ENCODE measurements around the gene NFKB1.

DNA sequence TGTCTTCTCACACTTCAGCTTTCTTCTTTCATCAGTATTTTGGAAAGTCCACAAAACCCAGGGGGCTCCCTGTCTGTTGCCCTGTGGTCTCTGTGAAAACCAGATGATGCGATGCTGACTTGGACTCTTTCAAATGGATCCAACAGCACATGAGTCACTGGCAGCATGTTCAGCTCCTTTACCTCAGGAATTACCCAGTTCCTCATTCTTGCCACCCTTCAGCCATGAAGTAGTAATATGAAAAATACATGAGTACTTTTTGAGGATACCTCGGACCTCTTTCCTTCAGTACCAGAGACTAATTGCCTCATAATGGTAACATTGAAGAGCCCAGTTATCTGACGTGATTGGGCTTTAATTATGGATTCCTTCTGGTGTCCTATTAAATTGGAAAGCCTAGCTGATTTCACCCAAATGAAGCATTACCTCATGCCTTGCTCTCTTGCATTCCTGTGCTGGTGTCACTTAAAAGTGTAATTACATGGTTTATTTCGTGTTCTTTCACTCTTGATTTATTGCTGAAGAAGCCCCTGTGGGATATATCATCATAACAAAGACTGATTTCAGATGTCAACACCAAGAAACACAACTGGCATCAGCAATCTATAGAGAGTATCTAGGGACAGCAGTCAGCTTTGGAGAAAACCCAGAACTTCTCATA lies 63.4 kb downstream of the NFKB1 start:
- TF ChIP-seq ELK1 (IDR thresholded peaks at IDR 0.05; ENCODE audit: low read depth, low read length) (no peak), POLR2A (IDR thresholded peaks at IDR 0.05; ENCODE audit: low read length) (no peak)

Measured in A549 (cell line).